GM21576 (cell line): ENCODE measurements around the gene ZCCHC9.
"Not testable (repeated sequence)": the region's sequence is repeated elsewhere in the genome, so short reads cannot be mapped to it uniquely, and the experiment has no call there.

Source experiments
- ATAC-seq: cut with Tn5 transposase; IDR thresholded peaks from one replicate; pipeline ENCODE4 v1.9.1; 2021; ENCODE audit warnings: mild to moderate bottlenecking, moderate library complexity; ENCODE audit not compliant: unreplicated experiment

Gene ZCCHC9, protein sequence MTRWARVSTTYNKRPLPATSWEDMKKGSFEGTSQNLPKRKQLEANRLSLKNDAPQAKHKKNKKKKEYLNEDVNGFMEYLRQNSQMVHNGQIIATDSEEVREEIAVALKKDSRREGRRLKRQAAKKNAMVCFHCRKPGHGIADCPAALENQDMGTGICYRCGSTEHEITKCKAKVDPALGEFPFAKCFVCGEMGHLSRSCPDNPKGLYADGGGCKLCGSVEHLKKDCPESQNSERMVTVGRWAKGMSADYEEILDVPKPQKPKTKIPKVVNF

DNA sequence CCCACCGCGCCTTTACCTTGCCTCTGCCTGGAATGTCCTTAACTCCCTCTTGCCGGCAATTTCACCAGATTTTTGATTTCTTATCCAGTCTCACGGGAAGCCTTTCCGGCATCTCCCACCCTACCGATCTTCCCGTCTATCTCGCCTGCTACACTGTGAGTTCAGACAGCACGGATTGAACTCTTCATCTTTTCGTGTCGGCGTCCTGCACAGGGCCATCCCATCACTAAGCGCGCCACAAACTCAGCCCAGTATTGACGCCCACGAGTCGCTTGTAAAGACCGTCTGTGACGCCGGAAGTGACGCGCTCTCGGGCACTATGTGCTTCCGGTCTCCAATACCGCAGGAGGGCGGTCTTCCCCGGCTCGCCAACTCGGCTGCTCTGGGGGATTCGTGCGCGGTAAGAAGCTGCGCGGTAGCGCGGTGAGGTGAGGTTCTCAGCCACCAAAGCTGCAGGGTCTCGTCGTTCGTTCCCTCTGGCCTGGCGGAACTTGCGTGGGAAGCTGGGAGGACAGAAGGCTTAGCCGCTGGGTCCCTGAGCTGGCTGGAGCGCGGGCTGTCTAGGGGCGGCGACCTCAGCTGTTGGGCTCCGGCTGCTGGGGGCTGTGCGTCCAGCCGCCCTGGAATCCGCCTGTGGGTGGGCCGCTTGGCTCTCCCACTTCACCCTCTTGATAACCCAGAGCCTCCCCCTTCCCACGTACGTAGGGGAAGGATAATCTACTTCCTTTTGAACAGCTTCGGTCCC, at the start of gene ZCCHC9:
Gene ZCCHC9, plus strand, starts transcription at position 317 of the 745 bp plus-strand sequence. CDS start 3,171 bp downstream, outside the sequence.
- peak; percentile 96 for ATAC-seq

DNA sequence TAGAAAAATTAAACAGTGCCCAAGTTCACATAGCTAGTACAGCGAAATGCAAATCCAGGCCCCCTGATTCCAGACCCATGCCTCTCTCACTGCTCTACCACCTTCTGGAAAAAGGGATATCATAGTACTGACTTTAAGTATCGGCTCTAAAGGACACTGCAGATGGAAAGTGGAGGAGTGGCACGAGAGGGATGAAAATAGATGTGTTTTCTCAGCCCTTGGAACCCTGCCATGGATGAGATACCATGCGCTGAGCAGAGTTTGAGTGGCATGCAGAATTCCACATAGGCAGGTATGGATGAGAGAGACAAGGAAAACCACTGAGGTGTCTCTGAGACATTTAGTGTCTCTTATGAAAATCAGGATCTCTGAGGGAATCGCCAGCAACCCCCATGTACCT, 49.5 kb upstream of the ZCCHC9 start:
- ATAC-seq: no peak

DNA sequence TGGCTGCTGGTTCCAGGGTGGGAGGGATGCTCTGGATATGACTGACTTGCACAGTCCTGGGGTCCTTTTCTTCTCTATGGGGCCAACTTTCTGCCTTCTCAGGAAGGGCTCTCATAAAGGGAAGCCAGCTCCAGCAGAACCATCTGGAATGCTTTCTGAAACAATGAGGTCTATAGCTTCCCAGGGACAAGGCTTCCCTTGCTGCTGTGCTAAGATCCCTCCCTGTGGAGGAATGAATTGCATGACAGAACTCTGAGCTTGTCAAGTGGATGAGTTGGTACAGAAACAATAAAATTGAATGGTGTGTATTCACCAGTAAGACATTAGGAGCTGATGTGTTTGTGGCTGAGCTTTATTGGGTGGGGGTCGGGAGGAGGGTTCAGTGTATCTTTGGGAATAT, 48.5 kb upstream of the ZCCHC9 start:
- no peak for ATAC-seq

DNA sequence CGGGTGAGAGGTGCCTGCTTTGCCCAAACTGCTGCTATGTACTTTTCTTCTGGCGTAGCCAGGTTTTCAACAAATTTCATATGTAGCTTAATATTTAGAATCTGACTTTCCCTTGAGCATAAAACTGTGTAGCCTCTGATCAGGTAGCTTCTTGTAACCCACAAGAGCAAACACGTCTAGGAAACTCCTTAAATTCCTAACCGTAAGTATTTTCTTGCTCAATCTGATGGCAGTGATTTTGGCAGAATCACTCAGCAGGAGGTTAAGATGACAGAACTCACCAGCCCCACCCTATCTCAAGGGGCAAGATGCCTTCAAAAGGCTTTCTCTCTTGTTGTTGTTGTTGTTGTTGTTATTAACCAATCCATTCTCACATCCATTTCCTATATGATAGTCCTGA, 47.5 kb upstream of the ZCCHC9 start:
- ATAC-seq: no peak

DNA sequence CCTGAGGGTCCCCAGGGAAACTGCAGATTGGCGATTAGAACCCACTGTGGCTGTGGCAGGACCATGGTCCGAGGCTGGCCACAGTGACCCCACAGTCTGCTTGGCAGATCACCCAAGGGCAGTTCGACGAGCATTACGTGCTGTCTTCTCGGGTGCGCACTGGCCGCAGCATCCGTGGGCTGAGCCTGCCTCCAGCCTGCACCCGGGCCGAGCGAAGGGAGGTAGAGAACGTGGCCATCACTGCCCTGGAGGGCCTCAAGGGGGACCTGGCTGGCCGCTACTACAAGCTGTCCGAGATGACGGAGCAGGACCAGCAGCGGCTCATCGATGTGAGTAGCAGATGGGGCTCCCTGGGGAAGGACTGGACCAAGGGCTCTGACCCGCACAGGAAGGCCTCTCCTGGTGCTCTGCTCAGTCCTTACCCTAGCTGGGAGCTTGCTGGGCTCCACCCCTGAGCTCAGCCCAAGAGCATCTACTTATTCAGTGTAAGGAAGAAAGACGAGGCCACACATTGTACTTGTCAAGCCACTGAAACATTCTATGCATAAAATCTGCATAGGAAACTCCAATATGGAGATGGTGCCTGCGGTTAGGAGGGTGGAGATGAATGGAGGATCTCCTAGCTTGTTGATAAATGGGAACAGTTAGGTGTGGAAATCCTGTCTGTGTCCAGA, 46.4 kb upstream of the ZCCHC9 start:
- no peak for ATAC-seq

DNA sequence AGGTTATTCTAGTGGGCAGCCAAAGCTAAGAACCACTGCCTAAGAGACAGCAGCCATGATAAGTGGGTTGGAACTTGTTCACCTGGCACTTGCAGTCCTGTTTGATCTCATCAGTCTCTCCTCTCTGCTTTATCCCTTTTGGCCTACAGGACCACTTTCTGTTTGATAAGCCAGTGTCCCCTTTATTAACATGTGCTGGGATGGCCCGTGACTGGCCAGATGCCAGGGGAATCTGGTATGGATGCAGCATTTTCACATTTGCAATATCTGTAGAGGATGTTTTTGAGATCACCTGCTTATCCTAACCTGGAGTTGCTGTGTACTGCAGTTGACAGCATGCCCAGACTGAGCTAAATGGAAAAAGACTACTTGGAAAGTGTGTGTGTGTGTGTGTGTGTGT, 44.6 kb upstream of the ZCCHC9 start:
- ATAC-seq: no peak

DNA sequence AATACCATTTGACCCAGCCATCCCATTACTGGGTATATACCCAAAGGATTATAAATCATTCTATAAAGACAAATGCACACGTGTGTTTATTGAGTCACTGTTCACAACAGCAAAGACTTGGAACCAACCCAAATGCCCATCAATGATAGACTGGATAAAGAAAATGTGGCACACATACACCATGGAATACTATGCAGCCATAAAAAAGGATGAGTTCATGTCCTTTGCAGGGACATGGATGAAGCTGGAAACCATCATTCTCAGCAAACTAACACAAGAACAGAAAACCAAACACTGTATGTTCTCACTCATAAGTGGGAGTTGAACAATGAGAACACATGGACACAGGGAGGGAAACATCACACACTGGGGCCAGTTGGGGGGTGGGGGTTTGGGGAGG, 38.6 kb upstream of the ZCCHC9 start:
- ATAC-seq: not testable (repeated sequence)

DNA sequence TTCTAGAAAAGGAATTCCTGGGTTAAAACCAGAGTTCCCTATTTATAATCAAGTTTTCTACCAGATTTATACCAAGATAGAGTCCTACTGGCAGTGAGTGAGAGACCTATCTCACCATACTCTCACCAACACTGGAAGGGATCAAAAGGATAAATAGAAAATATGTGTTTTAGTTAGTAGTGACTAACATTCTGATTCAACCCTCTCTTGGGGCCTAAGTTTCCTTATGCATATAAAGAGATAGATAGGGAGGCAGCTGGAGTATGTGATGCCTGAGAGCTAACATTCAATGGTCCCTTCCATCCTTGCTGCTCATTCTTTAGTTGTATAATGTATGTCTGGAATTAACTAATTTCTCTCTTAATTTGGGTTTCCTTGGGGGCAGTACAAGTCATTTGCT, 36.3 kb upstream of the ZCCHC9 start:
- ATAC-seq: no peak

DNA sequence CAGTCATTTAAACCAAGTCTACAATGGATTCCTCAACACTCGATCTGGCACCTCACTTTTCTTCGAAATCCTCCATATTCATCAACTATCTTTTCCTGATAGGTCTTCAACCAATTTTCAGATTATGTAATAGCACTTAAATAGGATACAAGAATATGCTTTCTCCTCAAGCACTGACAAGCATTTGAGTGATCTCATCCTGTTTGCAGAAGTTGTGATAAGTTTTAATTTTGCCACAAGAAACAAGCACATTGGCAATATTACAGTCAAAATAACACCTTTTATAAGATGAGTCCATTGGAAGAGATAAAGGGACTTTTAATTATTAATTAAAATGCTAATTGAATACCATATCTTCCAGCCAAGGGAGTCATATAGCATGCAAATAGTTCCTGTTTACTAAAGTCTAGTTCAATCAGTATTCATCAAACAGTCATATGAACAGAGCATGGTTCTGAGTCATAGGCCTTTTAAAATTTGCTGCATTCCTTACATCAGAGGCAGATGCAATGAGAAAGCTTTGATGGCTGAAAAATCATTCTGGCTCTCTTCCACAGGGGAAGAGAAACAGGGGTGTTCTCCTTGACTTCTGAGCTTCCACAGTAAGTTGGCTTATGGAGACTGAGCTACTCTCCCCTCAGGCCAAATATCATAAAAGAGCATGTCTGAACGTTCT, 32.7 kb upstream of the ZCCHC9 start:
- ATAC-seq: no peak

DNA sequence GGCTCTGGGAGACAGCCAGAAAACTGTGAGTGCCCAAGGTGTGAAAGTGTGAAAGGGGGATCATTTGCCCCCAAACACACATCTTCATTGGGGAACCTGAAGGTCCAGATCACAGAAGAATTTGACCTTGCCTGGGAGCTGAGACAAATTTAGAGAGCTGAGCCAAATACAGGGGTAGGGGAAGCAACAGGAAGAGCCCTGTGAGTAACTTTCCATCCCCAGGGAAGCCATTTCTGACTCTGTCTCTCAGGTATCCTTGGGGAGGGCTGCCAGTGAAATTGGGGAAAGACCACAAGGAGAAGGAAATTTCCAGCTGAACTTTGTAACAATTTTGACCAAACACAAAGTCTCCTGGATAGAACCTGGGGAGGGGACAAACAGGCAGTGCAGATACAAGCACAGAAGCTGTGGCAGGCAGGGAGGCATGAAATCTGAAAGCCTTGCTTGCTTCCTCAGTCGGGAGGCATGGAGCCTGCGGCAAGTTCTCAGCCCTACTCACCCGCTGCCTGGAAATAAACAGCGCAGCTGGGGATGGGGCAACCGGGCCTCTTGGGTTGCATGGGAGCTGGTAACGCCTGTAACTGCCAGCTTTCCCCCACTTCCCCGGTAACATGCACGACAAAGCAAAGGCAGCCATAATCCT, 31.5 kb upstream of the ZCCHC9 start:
- ATAC-seq: no peak

DNA sequence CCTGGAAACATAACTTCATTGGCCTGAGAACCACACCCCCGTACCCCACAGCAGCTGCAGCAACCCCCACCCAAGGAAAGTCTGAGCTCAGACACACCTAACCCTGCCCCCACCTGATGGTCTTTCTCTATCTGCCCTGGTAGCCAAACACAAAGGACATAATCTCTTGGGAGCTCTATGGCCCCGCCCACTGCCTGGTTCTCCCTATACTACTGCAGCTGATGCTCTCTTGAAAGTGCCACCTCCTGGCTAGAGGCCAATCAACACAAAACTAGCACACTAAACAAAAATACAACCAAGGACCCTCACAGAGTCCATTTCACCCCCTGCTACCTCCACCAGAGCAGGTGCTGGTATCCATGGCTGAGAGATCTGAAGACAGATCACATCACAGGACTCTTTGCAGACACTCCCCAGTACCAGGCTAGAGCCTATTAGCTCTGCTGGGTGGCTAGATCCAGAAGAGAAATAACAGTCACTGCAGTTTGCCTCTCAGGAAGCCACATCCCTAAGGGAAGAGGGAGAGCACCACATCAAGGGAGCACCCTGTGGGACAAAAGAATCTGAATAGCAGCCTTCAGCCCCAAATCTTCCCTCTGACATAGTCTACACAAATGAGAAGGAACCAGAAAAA, 30.9 kb upstream of the ZCCHC9 start:
- not testable (repeated sequence) for ATAC-seq

DNA sequence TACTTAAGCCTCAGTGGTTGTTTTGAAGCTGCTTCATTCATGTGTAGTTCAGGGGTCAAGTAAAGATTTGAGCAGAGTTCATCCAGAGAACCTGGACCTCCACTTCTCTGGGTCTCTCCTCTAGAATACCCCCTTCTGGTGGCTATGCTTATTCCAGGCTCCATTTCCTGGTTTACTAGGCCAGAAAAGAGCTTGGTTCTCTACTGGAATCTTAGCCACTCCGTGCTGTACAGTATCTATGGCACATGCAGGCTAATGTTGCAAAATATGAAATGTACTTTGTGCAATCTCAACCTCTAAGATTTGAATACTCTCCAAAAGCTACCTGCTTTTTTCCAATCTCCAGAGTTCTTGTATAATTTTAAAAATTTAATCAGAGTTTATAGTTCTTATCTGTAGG, 17.4 kb upstream of the ZCCHC9 start:
- no peak for ATAC-seq

DNA sequence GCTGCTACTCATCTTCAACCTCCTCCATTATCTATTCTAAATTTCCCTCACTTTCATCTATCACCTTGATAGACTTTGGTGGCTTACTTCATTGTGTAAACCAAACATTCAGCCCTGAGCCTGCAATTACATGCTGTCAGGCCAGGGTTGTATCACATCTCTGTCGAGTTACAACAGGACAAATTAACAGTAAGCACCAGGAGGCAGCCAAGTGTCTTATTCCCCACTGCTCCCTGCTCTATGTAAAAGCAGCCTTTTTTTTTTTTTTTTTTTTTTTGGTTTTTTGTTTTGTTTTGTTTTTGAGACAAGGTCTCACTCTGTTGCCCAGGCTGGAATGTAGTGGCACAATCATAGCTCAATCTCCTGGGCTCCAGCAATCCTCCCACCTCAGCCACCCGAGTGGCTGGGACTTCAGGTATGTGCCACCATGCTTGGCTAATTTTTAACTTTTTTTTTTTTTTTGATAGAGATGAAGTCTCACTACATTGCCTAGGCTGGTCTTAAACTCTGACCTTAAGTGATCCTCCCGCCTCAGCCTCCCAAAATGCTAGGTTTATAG, 15.2 kb upstream of the ZCCHC9 start:
- ATAC-seq: no peak

DNA sequence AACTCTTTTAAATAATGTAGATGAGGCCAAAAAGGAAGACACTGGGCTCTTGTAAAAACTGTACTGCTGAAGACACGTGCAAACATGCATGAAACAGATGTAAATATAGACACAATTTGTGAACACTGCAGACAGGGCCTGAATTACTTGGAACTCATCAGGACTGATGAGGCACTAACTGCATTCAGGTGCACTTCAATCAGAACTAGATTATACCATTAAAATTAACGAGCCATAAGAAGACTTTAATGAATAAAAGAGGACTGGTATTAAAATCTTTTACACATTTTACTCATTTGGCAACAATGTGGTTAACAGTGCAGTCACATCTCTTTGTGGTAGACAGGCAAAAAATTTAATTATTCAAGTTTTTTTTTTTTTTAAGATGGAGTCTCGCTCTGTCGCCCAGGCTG, 13.4 kb upstream of the ZCCHC9 start:
- ATAC-seq: no peak

DNA sequence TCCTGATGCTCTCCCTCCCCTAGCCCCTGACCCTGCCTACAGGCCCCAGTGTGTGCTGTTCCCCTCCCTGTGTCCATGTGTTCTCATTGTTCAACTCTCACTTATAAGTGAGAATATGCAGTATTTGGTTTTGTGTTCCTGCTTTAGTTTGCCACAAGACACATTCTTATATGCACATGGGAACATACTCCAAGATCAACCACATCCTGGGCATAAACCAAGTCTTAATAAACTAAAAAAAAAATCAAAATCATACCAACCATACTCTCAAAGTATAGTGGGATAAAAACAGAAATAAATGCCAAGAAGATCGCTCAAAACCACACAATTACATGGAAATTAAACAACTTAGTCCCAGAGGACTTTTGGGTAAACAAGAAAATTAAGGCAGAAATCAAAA, 11.2 kb upstream of the ZCCHC9 start:
- no peak for ATAC-seq

DNA sequence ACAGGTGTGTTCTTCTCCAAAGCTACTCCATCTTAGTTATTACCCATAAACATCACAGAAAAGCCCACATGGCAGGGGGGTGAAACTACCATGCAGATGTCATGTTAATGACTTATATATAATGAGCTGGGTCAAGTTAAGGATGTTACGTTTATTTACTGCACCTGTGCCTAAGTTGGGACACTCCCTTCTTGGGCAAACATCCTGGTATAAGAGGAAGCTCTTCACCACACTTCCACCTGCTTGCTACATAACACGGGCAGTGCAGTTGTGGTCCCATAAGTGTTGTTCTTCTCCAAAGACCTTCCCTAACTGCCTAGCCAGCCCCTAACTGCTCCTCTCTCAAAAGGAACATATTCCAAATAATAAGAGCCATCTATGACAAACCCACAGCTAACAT, 9.3 kb upstream of the ZCCHC9 start:
- ATAC-seq: no peak

DNA sequence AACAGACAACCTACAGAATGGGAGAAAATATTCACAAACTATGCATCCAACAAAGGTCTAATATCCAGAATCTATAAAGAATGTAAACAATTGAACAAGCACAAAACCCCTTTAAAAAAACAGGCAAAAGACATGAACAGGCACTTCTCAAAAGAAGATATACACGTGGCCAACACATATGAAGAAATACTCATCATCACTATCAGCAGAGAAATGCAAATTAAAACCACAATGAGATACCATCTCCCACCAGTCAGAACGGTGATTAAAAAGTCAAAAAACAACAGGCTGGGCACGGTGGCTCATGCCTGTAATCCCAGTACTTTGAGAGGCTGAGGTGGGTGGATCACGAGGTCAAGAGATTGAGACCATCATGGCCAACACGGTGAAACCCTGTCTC, 7.4 kb upstream of the ZCCHC9 start:
- ATAC-seq: not testable (repeated sequence)

DNA sequence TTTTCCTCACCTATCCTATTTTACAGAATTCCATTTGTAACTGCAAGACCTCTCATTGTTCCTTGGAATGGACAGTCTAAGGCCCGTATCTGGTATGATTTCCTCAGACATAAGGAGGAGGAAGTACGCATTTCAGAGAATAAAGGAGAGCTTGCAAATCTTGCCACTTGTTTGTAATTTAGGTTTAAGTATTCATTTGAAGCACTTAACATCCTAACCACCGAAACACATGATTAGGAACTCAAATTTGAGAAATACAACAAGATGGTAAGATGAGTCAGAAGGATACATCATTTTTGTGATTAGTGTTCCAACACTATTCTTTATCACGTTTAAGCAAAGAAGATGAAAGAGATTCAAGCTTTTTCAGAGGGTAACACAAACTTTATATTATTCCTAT, 3.9 kb upstream of the ZCCHC9 start:
- no peak for ATAC-seq

DNA sequence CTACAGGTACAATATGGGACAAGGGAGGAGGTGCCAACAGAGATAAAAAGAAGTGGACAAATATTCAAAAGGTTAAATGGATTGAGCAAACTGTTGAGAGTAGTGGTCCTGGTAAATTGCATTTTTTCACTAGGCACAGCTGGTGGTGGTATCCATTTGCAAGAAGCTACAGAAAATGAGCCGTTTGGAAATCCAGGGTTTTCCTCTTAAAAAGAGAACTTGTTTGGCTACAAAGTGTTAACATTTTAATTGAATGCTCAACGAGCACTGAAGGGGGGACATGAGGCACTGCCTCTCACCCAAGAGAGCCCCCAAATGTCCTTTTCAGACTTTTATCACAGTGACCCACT, 491 bp upstream of the ZCCHC9 start:
- ATAC-seq: no peak

DNA sequence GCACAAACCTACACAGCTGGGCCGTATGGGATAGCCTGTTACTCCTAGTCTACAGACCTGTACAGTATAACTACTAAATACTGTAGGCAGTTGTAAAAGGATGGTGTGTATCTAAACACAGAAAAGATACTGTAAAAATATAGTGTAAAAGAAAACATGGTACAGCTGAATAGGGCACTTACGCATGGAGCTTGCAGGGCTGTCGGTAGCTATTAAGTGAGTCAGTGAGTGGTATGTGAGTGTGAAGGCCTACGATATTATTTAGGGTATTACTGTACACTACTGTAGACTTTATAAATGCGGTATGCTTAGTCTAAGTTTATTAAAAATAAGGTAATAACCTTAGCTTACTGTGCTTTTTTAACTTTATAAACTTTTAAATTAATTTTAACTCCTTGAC, 1.2 kb downstream of the ZCCHC9 start:
- ATAC-seq: no peak
